KMS-11 (cell line): ENCODE data around the gene RRAS2.

Source experiments
- H2AFZ ChIP-seq: fragments of 200-600 bp; sonication (generic); 2 replicates; pipeline ENCODE4 v1.6.1; 2016; ENCODE audit warnings: antibody characterized with exemption, mixed run types, low read depth
- H3K27ac ChIP-seq: fragments of 200-600 bp; sonication (generic); 2 replicates; pipeline ENCODE4 v1.6.1; 2016; ENCODE audit warnings: mild to moderate bottlenecking, mixed run types
- H3K27me3 ChIP-seq: fragments of 200-600 bp; sonication (generic); 2 replicates; pipeline ENCODE4 v1.6.1; 2017; ENCODE audit warnings: mild to moderate bottlenecking, low read depth, mixed run types, moderate library complexity; ENCODE audit not compliant: insufficient read depth
- H3K36me3 ChIP-seq: fragments of 200-600 bp; sonication (generic); 2 replicates; pipeline ENCODE4 v1.6.1; 2017; ENCODE audit warnings: mild to moderate bottlenecking, mixed run types; ENCODE audit not compliant: insufficient read depth
- H3K4me1 ChIP-seq: fragments of 200-600 bp; sonication (generic); 2 replicates; pipeline ENCODE4 v1.6.1; 2016; ENCODE audit warnings: mild to moderate bottlenecking, low read depth, mixed run types; ENCODE audit not compliant: poor library complexity, severe bottlenecking
- H3K4me2 ChIP-seq: fragments of 200-600 bp; sonication (generic); 2 replicates; pipeline ENCODE4 v1.7.0; 2016; ENCODE audit warnings: mild to moderate bottlenecking, mixed run types
- H3K4me3 ChIP-seq: fragments of 200-600 bp; sonication (generic); IDR thresholded peaks from 2 replicates; pipeline ENCODE4 v1.6.1; 2017; ENCODE audit warnings: low read depth, low read length, mixed read lengths; ENCODE audit not compliant: insufficient read depth
- H3K79me2 ChIP-seq: fragments of 200-600 bp; sonication (generic); 2 replicates; pipeline ENCODE4 v1.6.1; 2016; ENCODE audit warnings: low read depth, mixed run types; ENCODE audit not compliant: insufficient read depth
- H3K9ac ChIP-seq: fragments of 200-600 bp; sonication (generic); 2 replicates; pipeline ENCODE4 v1.6.1; 2016; ENCODE audit warnings: mild to moderate bottlenecking, mixed run types
- H4K20me1 ChIP-seq: fragments of 200-600 bp; sonication (generic); 2 replicates; pipeline ENCODE4 v1.6.1; 2016; ENCODE audit warnings: mild to moderate bottlenecking, mixed run types; ENCODE audit not compliant: insufficient read depth
- TF ChIP-seq, protein P1 (sequence below): fragments of 200-600 bp; sonication (generic); conservative IDR thresholded peaks from 2 replicates; pipeline ENCODE4 v1.6.1; 2017; ENCODE audit warnings: low read depth, mild to moderate bottlenecking, antibody characterized with exemption, low read length, moderate library complexity, mixed read lengths

The RRAS2 gene

DNA sequence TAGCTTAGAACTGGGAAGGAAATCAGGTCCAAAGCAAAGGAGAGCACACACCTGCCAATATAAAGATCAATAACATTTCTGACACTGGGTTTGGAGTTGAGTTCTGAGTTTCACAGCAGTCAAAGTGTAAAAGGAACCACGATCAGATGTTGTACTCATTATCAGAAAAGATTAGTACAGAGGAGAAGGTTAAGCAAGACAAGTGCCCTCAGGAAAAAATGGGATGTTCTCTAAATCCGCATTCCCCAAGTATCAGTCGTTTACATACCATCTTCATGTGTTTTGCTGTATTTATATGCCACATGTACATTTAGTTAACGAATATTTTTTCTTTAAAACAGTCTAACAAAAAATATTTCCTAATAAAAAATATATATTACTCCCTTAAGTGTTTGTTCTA lies 23.0 kb upstream of the RRAS2 start:
- no peaks in the 10 kb centered on the region for H4K20me1 ChIP-seq
- H3K4me1 ChIP-seq: peaks cover 7% of the 10 kb centered on the region
- H3K9ac ChIP-seq: no peak overlapping the region
- H2AFZ ChIP-seq: peak overlapping the region; percentile 81; the same call in 1 of the 2 replicates
- TF ChIP-seq, protein P1, sequence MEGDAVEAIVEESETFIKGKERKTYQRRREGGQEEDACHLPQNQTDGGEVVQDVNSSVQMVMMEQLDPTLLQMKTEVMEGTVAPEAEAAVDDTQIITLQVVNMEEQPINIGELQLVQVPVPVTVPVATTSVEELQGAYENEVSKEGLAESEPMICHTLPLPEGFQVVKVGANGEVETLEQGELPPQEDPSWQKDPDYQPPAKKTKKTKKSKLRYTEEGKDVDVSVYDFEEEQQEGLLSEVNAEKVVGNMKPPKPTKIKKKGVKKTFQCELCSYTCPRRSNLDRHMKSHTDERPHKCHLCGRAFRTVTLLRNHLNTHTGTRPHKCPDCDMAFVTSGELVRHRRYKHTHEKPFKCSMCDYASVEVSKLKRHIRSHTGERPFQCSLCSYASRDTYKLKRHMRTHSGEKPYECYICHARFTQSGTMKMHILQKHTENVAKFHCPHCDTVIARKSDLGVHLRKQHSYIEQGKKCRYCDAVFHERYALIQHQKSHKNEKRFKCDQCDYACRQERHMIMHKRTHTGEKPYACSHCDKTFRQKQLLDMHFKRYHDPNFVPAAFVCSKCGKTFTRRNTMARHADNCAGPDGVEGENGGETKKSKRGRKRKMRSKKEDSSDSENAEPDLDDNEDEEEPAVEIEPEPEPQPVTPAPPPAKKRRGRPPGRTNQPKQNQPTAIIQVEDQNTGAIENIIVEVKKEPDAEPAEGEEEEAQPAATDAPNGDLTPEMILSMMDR: no peak
- H3K4me3 ChIP-seq: no peak overlapping the region
- no peaks in the 10 kb centered on the region for H3K79me2 ChIP-seq
- no peak overlapping the region for H3K27ac ChIP-seq
- no peaks in the 10 kb centered on the region for H3K27me3 ChIP-seq
- peak overlapping the region; percentile 68; the same call in 1 of the 2 replicates for H3K4me2 ChIP-seq
- no peaks in the 10 kb centered on the region for H3K36me3 ChIP-seq

DNA sequence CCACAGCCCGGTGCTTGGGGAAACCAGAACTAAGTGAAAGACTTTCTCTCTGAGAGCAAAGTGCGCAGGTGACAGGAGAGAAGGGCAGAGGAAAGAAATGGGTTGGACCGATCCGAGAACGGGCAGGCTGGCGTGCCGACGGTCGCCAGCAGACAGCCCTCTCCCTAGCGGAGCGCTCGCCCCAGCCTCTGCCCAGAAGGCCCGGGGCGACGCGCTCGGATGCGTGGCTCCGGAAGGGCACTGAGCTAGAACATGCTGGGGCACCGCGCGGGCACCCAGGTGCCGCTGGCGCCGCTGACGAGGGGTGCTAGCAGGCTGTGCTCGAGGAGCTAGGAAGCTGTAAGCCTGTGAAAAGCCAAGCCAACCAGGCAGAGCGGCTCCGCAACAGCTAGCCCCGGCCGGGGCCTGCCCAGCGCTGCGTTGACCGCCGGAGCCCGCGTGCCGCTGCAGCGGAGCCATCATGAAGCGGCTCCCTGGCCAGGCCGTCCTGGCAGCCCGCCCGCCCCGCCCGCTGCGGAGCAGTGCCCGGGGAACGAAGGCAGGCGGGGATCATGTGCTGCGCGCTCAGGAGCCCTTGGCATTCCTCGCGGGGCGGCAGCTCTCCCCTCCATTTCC lies 22.1 kb upstream of the RRAS2 start:
- Histone ChIP-seq H3K4me2 (peak overlapping the region; percentile 68), H3K9ac (peak overlapping the region; percentile 32; the same call in 1 of the 2 replicates), H3K27me3 (no peaks in the 10 kb centered on the region), H3K79me2 (no peaks in the 10 kb centered on the region), H4K20me1 (no peaks in the 10 kb centered on the region), H3K27ac (no peak overlapping the region), H3K36me3 (no peaks in the 10 kb centered on the region), H2AFZ (peak overlapping the region; percentile 81), H3K4me3 (no peak overlapping the region), H3K4me1 (peaks cover 7% of the 10 kb centered on the region)
- TF ChIP-seq, protein P1: no peak

DNA sequence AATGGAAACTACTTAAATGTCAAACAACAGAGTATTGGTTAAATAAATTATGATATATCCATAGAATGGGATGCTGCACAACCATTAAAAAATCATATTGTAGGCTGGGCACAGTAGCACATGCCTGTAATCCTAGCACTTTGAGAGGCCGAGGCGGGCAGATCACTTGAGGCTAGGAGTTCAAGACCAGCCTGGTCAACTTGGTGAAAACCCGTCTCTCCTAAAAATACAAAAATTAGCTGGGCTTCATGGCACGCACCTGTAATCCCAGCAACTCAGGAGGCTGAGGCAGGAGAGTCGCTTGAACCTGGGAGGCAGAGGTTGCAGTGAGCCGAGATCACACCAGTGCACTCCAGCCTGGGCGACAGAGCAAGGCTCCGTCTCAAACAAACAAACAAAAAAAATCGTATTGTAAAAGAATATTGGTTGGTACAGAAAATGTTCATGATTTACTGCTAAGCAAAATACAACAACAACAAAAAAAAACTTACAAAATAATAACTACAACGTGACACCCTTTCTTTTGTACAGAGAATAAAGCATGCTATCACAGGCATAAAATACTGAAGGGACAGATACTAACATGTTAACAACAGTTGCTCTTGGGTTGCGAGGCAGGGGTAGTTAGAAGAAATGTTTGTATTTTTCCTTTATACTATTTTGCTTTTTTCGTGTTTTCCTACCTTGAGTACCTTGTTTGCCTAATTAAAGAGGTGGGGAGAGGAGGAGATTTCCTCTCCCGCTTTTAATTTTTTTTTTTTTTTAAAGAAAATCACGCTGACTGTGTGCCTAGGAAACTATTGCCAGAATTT lies 21.3 kb upstream of the RRAS2 start:
- Histone ChIP-seq H3K79me2 (no peaks in the 10 kb centered on the region), H3K4me3 (no peak overlapping the region), H3K27me3 (no peaks in the 10 kb centered on the region), H3K36me3 (no peaks in the 10 kb centered on the region), H3K27ac (no peak overlapping the region), H3K9ac (peak overlapping the region; percentile 32; the same call in 1 of the 2 replicates), H3K4me2 (peak overlapping the region; percentile 68), H2AFZ (peak overlapping the region; percentile 81), H3K4me1 (peaks cover 7% of the 10 kb centered on the region), H4K20me1 (no peaks in the 10 kb centered on the region)
- TF ChIP-seq, protein P1: no peak

DNA sequence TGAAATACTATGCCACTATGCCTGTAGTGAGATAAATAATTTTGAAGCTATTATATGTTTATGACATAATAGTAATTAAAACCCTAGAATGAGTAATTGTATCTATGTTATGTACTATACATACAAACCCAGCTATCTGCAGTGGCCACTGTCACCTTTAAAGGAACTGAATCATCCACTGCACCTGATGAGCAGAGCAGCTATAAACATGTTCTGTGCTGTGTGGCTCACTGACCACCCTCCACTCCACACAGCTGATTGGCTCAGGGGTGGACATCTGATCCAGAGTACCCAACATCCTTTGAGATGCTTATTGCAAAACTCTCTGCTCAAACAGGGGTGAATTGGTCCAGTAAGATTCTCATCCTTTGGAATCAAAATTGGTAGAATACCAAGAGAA lies 19.2 kb upstream of the RRAS2 start:
- H3K27ac ChIP-seq: no peak overlapping the region
- no peak overlapping the region for H3K9ac ChIP-seq
- TF ChIP-seq, protein P1: no peak
- no peaks in the 10 kb centered on the region for H3K79me2 ChIP-seq
- peaks cover 7% of the 10 kb centered on the region for H3K4me1 ChIP-seq
- H3K36me3 ChIP-seq: no peaks in the 10 kb centered on the region
- H3K27me3 ChIP-seq: no peaks in the 10 kb centered on the region
- H2AFZ ChIP-seq: no peak overlapping the region
- H3K4me2 ChIP-seq: no peak overlapping the region
- H3K4me3 ChIP-seq: no peak overlapping the region
- H4K20me1 ChIP-seq: no peaks in the 10 kb centered on the region
